Upper lobe of left lung (tissue), 6 donors: ENCODE measurements around the gene PPP6R1. TPM values are rescaled to one million over a fixed set of nuclear protein-coding genes. Genes with fewer than 3 reads are reported as not detected.
A peak's percentile ranks its signal among the peaks of the same experiment; 100 is the strongest.

Experiments used
- ATAC-seq, 2 donors: fragments of 200-7000 bp; cut with Tn5 transposase; one replicate each; pipeline ENCODE4 v1.9.1; 2022; ENCODE audit warnings: mild to moderate bottlenecking in 2 of 2, moderate library complexity in 2 of 2; ENCODE audit not compliant: low FRiP score in 2 of 2
- DNase-seq, 2 donors: peaks; one replicate each; pipeline ENCODE4 v3.0.0-alpha.2; 2019 to 2020
- H3K27ac ChIP-seq, 4 donors: fragments of 200-600 bp; sonication (generic); one replicate each; pipeline ENCODE4 v1.5.1; 2016 to 2019
- H3K27me3 ChIP-seq, 4 donors: fragments of 200-600 bp; sonication (generic); one replicate each; pipeline ENCODE4 v1.5.1; 2017 to 2019
- H3K36me3 ChIP-seq, 4 donors: fragments of 200-600 bp; sonication (generic); one replicate each; pipeline ENCODE4 v1.5.1; 2016 to 2019
- H3K4me1 ChIP-seq, 4 donors: fragments of 200-600 bp; sonication (generic); one replicate each; pipeline ENCODE4 v1.5.1; 2018 to 2019
- H3K4me3 ChIP-seq, 4 donors: fragments of 200-600 bp; sonication (generic); one replicate each; pipeline ENCODE4 v1.5.1; 2017 to 2019; ENCODE audit warnings: mild to moderate bottlenecking in 2 of 4, moderate library complexity in 1 of 4
- H3K9me3 ChIP-seq, 4 donors: fragments of 200-600 bp; sonication (generic); one replicate each; pipeline ENCODE4 v1.5.1; 2018 to 2019
- EP300 ChIP-seq, 4 donors: sonication (generic); formaldehyde crosslinking; IDR thresholded peaks; one replicate each; pipeline ENCODE4 v1.5.1; 2017; ENCODE audit warnings: antibody characterized with exemption in 4 of 4, control low read depth in 2 of 4
- POLR2A ChIP-seq, 4 donors: fragments of 450-650 bp; IDR thresholded peaks; one replicate each; pipeline ENCODE4 v1.5.1; 2016 to 2017; ENCODE audit warnings: antibody characterized with exemption in 4 of 4, mild to moderate bottlenecking in 2 of 4
- POLR2AphosphoS5 ChIP-seq, 2 donors: sonication (generic); formaldehyde crosslinking; IDR thresholded peaks; one replicate each; pipeline ENCODE4 v1.5.1; 2017; ENCODE audit warnings: antibody characterized with exemption in 2 of 2
- WGBS, 2 donors: methylation state at CpG; one replicate each; pipeline ENCODE4 v1.1.5; 2017 to 2018; 5-methylcytosine and 5-hydroxymethylcytosine counted together
- total RNA-seq, 6 donors: library from RNA; depleted of rRNA in 4 of 6; stranded (reverse); fragments of >200 nt in 4 of 6; gene quantifications; one replicate each; pipeline versions ENCODE4 v1.1.0 to v1.2.1, GENCODE V29; 2016 to 2021
- TF ChIP-seq, protein P1 (sequence below), 6 experiments: fragments of 450-650 bp in 4 of 6; fragments of 200-600 bp in 2 of 6; sonication (generic) in 2 of 6; IDR thresholded peaks; one replicate each; pipeline ENCODE4 v1.5.1; 2016 to 2019; ENCODE audit warnings: antibody characterized with exemption in 6 of 6
- donor health status: DM: no; HTN: no; CAD: no; lungs with moderate emphysema.
- donor health status: DM: no; HTN: yes; CAD: no; lungs with severe emphysema.

Gene PPP6R1
- total RNA-seq, 6 donors from 2014 or later, result 49.0 to 104 (median 76.7) TPM

DNA sequence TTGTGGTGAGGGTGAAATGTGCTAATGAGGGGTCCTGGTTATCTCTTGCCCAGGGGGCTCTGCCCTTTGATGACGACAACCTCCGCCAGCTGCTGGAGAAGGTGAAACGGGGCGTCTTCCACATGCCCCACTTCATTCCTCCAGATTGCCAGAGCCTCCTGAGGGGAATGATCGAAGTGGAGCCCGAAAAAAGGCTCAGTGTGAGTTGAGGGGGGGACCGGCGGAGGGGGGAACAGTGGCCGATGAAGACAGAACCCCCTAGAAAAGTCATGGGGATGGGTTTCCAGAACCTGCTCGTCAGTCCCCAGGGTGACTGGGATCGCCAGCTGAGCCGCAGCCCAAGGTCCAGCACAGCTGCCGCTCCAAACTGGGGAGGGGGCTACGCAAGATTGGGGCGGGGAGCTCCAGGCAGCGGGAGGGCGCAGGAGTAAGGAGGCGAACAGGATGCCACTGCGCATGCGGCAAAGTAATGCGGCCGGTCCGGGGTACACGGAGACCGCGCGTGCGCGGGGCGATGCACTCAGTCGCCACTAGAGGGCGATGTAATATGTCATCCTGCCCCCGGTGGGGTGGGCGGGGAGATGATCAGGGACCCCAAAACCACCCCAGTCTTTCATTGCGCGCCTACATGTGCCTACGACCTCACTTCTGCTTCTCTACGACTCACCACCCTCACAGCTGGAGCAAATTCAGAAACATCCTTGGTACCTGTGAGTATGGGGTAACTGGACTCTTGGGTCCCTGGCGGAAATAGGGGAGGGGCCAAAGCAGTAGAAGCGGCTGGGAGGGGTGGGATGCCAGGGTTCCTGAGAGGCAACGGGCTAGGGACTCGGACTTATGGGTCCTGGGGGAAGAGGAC lies 42.9 kb upstream of the PPP6R1 start:
- no peaks in the 10 kb centered on the region for H3K27me3 ChIP-seq
- TF ChIP-seq, protein P1, sequence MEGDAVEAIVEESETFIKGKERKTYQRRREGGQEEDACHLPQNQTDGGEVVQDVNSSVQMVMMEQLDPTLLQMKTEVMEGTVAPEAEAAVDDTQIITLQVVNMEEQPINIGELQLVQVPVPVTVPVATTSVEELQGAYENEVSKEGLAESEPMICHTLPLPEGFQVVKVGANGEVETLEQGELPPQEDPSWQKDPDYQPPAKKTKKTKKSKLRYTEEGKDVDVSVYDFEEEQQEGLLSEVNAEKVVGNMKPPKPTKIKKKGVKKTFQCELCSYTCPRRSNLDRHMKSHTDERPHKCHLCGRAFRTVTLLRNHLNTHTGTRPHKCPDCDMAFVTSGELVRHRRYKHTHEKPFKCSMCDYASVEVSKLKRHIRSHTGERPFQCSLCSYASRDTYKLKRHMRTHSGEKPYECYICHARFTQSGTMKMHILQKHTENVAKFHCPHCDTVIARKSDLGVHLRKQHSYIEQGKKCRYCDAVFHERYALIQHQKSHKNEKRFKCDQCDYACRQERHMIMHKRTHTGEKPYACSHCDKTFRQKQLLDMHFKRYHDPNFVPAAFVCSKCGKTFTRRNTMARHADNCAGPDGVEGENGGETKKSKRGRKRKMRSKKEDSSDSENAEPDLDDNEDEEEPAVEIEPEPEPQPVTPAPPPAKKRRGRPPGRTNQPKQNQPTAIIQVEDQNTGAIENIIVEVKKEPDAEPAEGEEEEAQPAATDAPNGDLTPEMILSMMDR (IDR thresholded peaks at IDR 0.05), result peak; percentile 96 to 98 (median 97)
- no peak for TF ChIP-seq POLR2AphosphoS5 (IDR thresholded peaks at IDR 0.05)
- TF ChIP-seq POLR2A (IDR thresholded peaks at IDR 0.05), result no peak
- ATAC-seq, result peak; percentile 88 to 95
- peaks cover 0 to 11% (median 10%) of the 10 kb centered on the region in 4 donors for H3K4me1 ChIP-seq
- H3K9me3 ChIP-seq, result no peaks in the 10 kb centered on the region
- peak; percentile 86 to 99 for DNase-seq
- H3K4me3 ChIP-seq, result peak overlapping the region in 3 of 4 donors; percentile 15 to 45 (median 43)
- no peaks in the 10 kb centered on the region for H3K36me3 ChIP-seq
- H3K27ac ChIP-seq, result peak overlapping the region in 2 of 4 donors; percentile 4 to 39
- 6 to 12% methylated on average over 15 to 42 of the region's 42 CpGs for WGBS, 2 donors

DNA sequence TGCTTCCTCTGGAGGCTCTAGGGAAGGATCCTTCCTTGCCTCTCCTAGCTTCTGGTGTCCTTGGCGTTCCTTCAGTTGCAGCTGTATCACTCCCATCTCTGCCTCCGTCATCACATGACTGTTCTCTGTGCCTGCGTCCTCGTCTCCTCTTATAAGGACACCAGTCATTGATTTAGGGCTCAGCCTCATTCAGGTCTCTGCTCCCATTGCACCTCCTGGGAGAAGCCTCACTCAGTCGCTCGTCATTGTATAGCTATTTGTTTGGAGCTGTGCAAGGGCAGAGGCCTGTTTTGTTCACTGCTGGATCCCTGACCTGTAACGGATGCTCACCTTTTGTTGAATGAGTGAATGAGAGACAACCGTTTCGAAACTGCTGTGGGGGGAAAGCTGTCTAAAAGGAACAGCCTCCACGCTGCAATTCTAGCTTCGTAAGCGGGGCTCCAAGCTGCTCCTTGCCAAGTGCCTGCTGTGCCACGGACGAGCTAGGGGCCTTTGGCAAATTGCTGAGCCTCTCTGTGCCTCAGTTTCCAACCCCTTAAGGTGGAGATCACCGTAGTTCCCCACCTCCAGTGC lies 42.2 kb upstream of the PPP6R1 start:
- H3K27me3 ChIP-seq, result no peaks in the 10 kb centered on the region
- no peak overlapping the region for H3K27ac ChIP-seq
- H3K4me1 ChIP-seq, result peaks cover 0 to 11% (median 10%) of the 10 kb centered on the region in 4 donors
- no peak overlapping the region for H3K4me3 ChIP-seq
- ATAC-seq, result no peak
- TF ChIP-seq EP300 (IDR thresholded peaks at IDR 0.05), result no peak
- no peak for TF ChIP-seq POLR2A (IDR thresholded peaks at IDR 0.05)
- TF ChIP-seq, protein P1 (IDR thresholded peaks at IDR 0.05), result no peak
- no peak for TF ChIP-seq POLR2AphosphoS5 (IDR thresholded peaks at IDR 0.05)
- H3K9me3 ChIP-seq, result no peaks in the 10 kb centered on the region
- 70 to 80% methylated on average over 14 to 15 of the region's 15 CpGs for WGBS, 2 donors
- H3K36me3 ChIP-seq, result no peaks in the 10 kb centered on the region
- DNase-seq, result no peak

DNA sequence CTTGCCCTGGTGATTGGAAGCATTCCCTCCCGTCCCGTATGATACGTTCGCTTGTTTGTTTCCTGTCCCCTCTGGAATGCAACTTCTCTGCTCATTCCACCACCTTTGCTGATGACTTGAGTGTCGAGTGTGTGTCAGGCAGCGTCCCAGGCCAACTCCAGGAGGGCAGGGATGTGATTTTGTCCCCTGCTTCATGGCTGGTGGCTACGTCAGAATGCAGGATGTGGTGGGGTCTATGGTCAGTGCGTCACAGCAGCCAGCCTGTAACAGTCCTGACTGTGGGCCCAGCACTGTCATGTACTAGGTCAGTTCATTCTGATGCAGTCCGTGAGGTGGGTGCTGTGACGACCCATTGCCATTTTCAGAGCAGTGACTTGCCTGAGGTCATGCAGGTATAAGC lies 41.2 kb upstream of the PPP6R1 start:
- WGBS, 2 donors, result 86 to 91% methylated on average over 8 to 10 of the region's 10 CpGs

DNA sequence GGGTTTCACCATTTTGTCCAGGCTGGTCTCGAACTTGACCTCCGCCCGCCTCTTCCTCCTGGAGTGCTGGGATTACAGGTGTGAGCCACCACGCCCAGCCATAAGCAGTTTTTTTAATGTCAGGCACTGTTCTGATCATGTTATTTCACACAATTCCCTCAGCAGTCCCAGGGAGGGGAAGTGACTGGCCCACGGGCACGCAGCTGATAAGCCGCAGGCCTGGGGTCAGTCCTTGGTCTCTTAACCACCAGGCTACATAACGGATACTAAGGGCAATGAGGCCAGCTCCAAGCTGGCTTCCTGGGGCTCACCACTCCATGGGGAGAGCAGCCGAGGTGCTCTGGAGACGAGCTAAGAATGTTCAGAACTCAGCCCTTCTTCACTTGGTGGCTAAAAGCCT lies 38.5 kb upstream of the PPP6R1 start:
- WGBS, 2 donors, result 87 to 88% methylated on average over 8 to 10 of the region's 10 CpGs
- Histone ChIP-seq H3K9me3 (no peaks in the 10 kb centered on the region), H3K4me3 (no peak overlapping the region), H3K27ac (no peak overlapping the region), H3K27me3 (no peaks in the 10 kb centered on the region), H3K36me3 (no peaks in the 10 kb centered on the region), H3K4me1 (peaks cover 0 to 11% (median 10%) of the 10 kb centered on the region in 4 donors)
- ATAC-seq, result no peak
- TF ChIP-seq EP300 (IDR thresholded peaks at IDR 0.05) (no peak), POLR2A (IDR thresholded peaks at IDR 0.05) (no peak), POLR2AphosphoS5 (IDR thresholded peaks at IDR 0.05) (no peak)
- TF ChIP-seq, protein P1 (IDR thresholded peaks at IDR 0.05), result no peak
- DNase-seq, result no peak

More for the DNA sequence above, 41.2 kb upstream of the PPP6R1 start:
- ATAC-seq (no peak), DNase-seq (no peak)
- Histone ChIP-seq H3K4me1 (peaks cover 0 to 11% (median 10%) of the 10 kb centered on the region in 4 donors), H3K9me3 (no peaks in the 10 kb centered on the region), H3K4me3 (no peak overlapping the region), H3K27ac (no peak overlapping the region), H3K27me3 (no peaks in the 10 kb centered on the region), H3K36me3 (no peaks in the 10 kb centered on the region)
- no peak for TF ChIP-seq EP300 (IDR thresholded peaks at IDR 0.05)
- TF ChIP-seq POLR2AphosphoS5 (IDR thresholded peaks at IDR 0.05), result no peak
- no peak for TF ChIP-seq POLR2A (IDR thresholded peaks at IDR 0.05)
- TF ChIP-seq, protein P1 (IDR thresholded peaks at IDR 0.05), result no peak
